CD4-positive, CD25-positive, alpha-beta regulatory T cell (primary cell): ENCODE results near the gene MEI1. TPM values are rescaled to one million over a fixed set of nuclear protein-coding genes. Genes with fewer than 3 reads are reported as not detected.

Experiments used
- ATAC-seq, 2 donors: fragments of 150-1000 bp; cut with Tn5 transposase; one replicate each; pipeline ENCODE4 v1.10.0; 2021; ENCODE audit warnings: low read depth in 2 of 2, moderate number of reproducible peaks in 2 of 2, moderate library complexity in 1 of 2
- DNase-seq, 3 donors: peaks; one replicate each; pipeline versions ENCODE4 v3.0.0 to v3.0.0-alpha.2; 2012 to 2022; ENCODE audit warnings: mixed read lengths in 1 of 3
- H3K27ac ChIP-seq: one replicate; pipeline ENCODE4 v1.7.0; 2013; ENCODE audit warnings: mild to moderate bottlenecking, low read length; ENCODE audit not compliant: insufficient read depth, poor library complexity, severe bottlenecking
- H3K27me3 ChIP-seq: one replicate; pipeline ENCODE4 v1.7.0; 2013; ENCODE audit warnings: low read length; ENCODE audit not compliant: control insufficient read depth, insufficient read depth
- H3K36me3 ChIP-seq: one replicate; pipeline ENCODE4 v1.7.0; 2013; ENCODE audit warnings: mild to moderate bottlenecking, low read length, moderate library complexity; ENCODE audit not compliant: control insufficient read depth, insufficient read depth
- H3K4me1 ChIP-seq: 2 replicates; pipeline ENCODE4 v1.7.0; 2013; ENCODE audit warnings: mild to moderate bottlenecking, low read length; ENCODE audit not compliant: insufficient read depth, control insufficient read depth, poor library complexity, severe bottlenecking
- H3K4me3 ChIP-seq: one replicate; pipeline ENCODE4 v1.7.0; 2013; ENCODE audit warnings: low read depth, mild to moderate bottlenecking, low read length, moderate library complexity
- H3K9me3 ChIP-seq, 2 experiments: 1 replicate in 1 of 2; 2 replicates in 1 of 2; pipeline ENCODE4 v1.7.0; 2013; ENCODE audit warnings: low read length in 2 of 2, mild to moderate bottlenecking in 1 of 2, moderate library complexity in 1 of 2; ENCODE audit not compliant: control insufficient read depth in 2 of 2
- H3K27ac Mint-ChIP-seq, 3 donors: one replicate each; pipeline ENCODE4 v1.8.0; 2020 to 2022; ENCODE audit warnings: mild to moderate bottlenecking in 3 of 3, mixed read lengths in 3 of 3, moderate library complexity in 2 of 3
- H3K27me3 Mint-ChIP-seq: one replicate; pipeline ENCODE4 v1.8.0; 2022; ENCODE audit warnings: mild to moderate bottlenecking, mixed read lengths
- H3K36me3 Mint-ChIP-seq: one replicate; pipeline ENCODE4 v1.8.0; 2020; ENCODE audit warnings: mixed read lengths
- H3K4me1 Mint-ChIP-seq, 4 donors: one replicate each; pipeline ENCODE4 v1.8.0; 2020 to 2022; ENCODE audit warnings: mixed read lengths in 4 of 4, mild to moderate bottlenecking in 1 of 4
- H3K4me3 Mint-ChIP-seq, 4 donors: one replicate each; pipeline ENCODE4 v1.8.0; 2020 to 2022; ENCODE audit warnings: mild to moderate bottlenecking in 4 of 4, mixed read lengths in 4 of 4, moderate library complexity in 3 of 4
- H3K9me3 Mint-ChIP-seq, 7 donors: one replicate each; pipeline ENCODE4 v1.8.0; 2020 to 2022; ENCODE audit warnings: mixed read lengths in 7 of 7, mild to moderate bottlenecking in 3 of 7, moderate library complexity in 2 of 7
- polyA plus RNA-seq, 4 donors: library from polyadenylated mRNA; unstranded; fragments of 300-500 nt; fragmentation: Illumina TruSeq; gene quantifications; one replicate each; pipeline ENCODE4 v1.2.3, GENCODE V29; 2021
- total RNA-seq: library from RNA; stranded (reverse); gene quantifications from one replicate; pipeline ENCODE4 v1.2.3, GENCODE V29; 2022

Gene MEI1
- total and polyA plus RNA-seq, 5 donors from 2014 or later = 106 to 288 (median 223) TPM

- Histone ChIP-seq H3K9me3 (no peaks in the 10 kb centered on the region), H3K4me3 (no peak overlapping the region), H3K27me3 (no peaks in the 10 kb centered on the region), H3K27ac (no peak overlapping the region), H3K4me1 (no peaks in the 10 kb centered on the region), H3K36me3 (peaks cover 51% of the 10 kb centered on the region)
- Mint-ChIP-seq H3K4me3 (no peak overlapping the region), H3K36me3 (peaks cover 42% of the 10 kb centered on the region), H3K9me3 (no peaks in the 10 kb centered on the region), H3K4me1 (peaks cover 5 to 22% (median 11%) of the 10 kb centered on the region in 4 donors), H3K27me3 (no peaks in the 10 kb centered on the region), H3K27ac (peak overlapping the region in 1 of 3 donors; percentile 53)
- DNase-seq (no peak), ATAC-seq (no peak)
These were observed 94.6 kb downstream of the MEI1 start for GRCh38 chr22:41793871-41794270.

- no peaks in the 10 kb centered on the region for H3K27me3 Mint-ChIP-seq
- no peak for ATAC-seq
- H3K27ac Mint-ChIP-seq = peak overlapping the region in 2 of 3 donors; percentile 99 to 100
- no peaks in the 10 kb centered on the region for H3K9me3 ChIP-seq
- H3K36me3 Mint-ChIP-seq = peaks cover 19% of the 10 kb centered on the region
- DNase-seq = no peak
- no peaks in the 10 kb centered on the region for H3K27me3 ChIP-seq
- H3K4me1 Mint-ChIP-seq = peaks cover 18 to 37% (median 27%) of the 10 kb centered on the region in 4 donors
- H3K4me3 ChIP-seq = no peak overlapping the region
- H3K4me1 ChIP-seq = peaks cover 33% of the 10 kb centered on the region
- peaks cover 23% of the 10 kb centered on the region for H3K36me3 ChIP-seq
- peak overlapping the region; percentile 92 for H3K27ac ChIP-seq
- H3K4me3 Mint-ChIP-seq = peak overlapping the region in 3 of 4 donors; percentile 83 to 99 (median 96)
- no peaks in the 10 kb centered on the region for H3K9me3 Mint-ChIP-seq
These were observed 99.4 kb downstream of the MEI1 start for GRCh38 chr22:41798736-41799135.

- Mint-ChIP-seq H3K36me3 (peaks cover 10% of the 10 kb centered on the region), H3K9me3 (no peaks in the 10 kb centered on the region), H3K27ac (peak overlapping the region; percentile 98 to 100 (median 99)), H3K4me3 (peak overlapping the region; percentile 96 to 99 (median 98)), H3K27me3 (no peaks in the 10 kb centered on the region), H3K4me1 (peaks cover 23 to 46% (median 33%) of the 10 kb centered on the region in 4 donors)
- Histone ChIP-seq H3K27ac (peak overlapping the region; percentile 92), H3K9me3 (no peaks in the 10 kb centered on the region), H3K27me3 (no peaks in the 10 kb centered on the region), H3K36me3 (peaks cover 13% of the 10 kb centered on the region), H3K4me1 (peaks cover 38% of the 10 kb centered on the region), H3K4me3 (peak overlapping the region; percentile 72)
- DNase-seq = peak in 1 of 3 donors; percentile 22
- peak; percentile 1 to 42 for ATAC-seq
These were observed 100.4 kb downstream of the MEI1 start for GRCh38 chr22:41799486-41800347.

GRCh38 chr22:41800348-41801146 lies 101.2 kb downstream of the MEI1 start, which contains the start of gene CCDC134:
TSS of gene CCDC134 (plus strand) at chr22:41800679. CDS start at chr22:41808891, 8,212 bp downstream.
- Mint-ChIP-seq H3K9me3 (no peaks in the 10 kb centered on the region), H3K27ac (peak within 1 kb of the TSS; percentile 98 to 100 (median 99)), H3K27me3 (no peaks in the 10 kb centered on the region), H3K36me3 (peaks cover 3% of the 10 kb centered on the region), H3K4me1 (peaks cover 20 to 48% (median 34%) of the 10 kb centered on the region in 4 donors), H3K4me3 (peak within 1 kb of the TSS; percentile 96 to 99 (median 98))
- Histone ChIP-seq H3K4me1 (peaks cover 38% of the 10 kb centered on the region), H3K27ac (peak within 1 kb of the TSS; percentile 92), H3K9me3 (no peaks in the 10 kb centered on the region), H3K4me3 (peak within 1 kb of the TSS; percentile 94), H3K27me3 (no peaks in the 10 kb centered on the region), H3K36me3 (peaks cover 5% of the 10 kb centered on the region)
- ATAC-seq (peak; percentile 97 to 98), DNase-seq (peak; percentile 86 to 94 (median 92))

- no peak for ATAC-seq
- Histone ChIP-seq H3K9me3 (no peaks in the 10 kb centered on the region), H3K27ac (peak overlapping the region; percentile 92), H3K36me3 (peaks cover 3% of the 10 kb centered on the region), H3K4me3 (peak overlapping the region; percentile 94), H3K4me1 (peaks cover 38% of the 10 kb centered on the region), H3K27me3 (no peaks in the 10 kb centered on the region)
- Mint-ChIP-seq H3K27me3 (no peaks in the 10 kb centered on the region), H3K4me3 (peak overlapping the region; percentile 96 to 99 (median 98)), H3K9me3 (no peaks in the 10 kb centered on the region), H3K36me3 (peaks cover 3% of the 10 kb centered on the region), H3K27ac (peak overlapping the region; percentile 78 to 100 (median 99)), H3K4me1 (peaks cover 20 to 48% (median 35%) of the 10 kb centered on the region in 4 donors)
- DNase-seq = peak in 1 of 3 donors; percentile 22
These were observed 102.0 kb downstream of the MEI1 start for GRCh38 chr22:41801147-41801819.

GRCh38 chr22:41801886-41802285 lies 102.6 kb downstream of the MEI1 start:
- Histone ChIP-seq H3K36me3 (no peaks in the 10 kb centered on the region), H3K9me3 (no peaks in the 10 kb centered on the region), H3K27me3 (no peaks in the 10 kb centered on the region), H3K4me3 (peak overlapping the region; percentile 94), H3K27ac (no peak overlapping the region), H3K4me1 (peaks cover 38% of the 10 kb centered on the region)
- DNase-seq (peak in 1 of 3 donors; percentile 8), ATAC-seq (no peak)
- peak overlapping the region; percentile 96 to 99 (median 98) for H3K4me3 Mint-ChIP-seq
- H3K4me1 Mint-ChIP-seq = peaks cover 20 to 48% (median 36%) of the 10 kb centered on the region in 4 donors
- H3K9me3 Mint-ChIP-seq = no peaks in the 10 kb centered on the region
- peaks cover 3% of the 10 kb centered on the region for H3K36me3 Mint-ChIP-seq
- H3K27ac Mint-ChIP-seq = peak overlapping the region; percentile 45 to 100 (median 99)
- no peaks in the 10 kb centered on the region for H3K27me3 Mint-ChIP-seq

GRCh38 chr22:41805639-41806038 lies 106.3 kb downstream of the MEI1 start:
- H3K36me3 ChIP-seq = peaks cover 17% of the 10 kb centered on the region
- H3K4me1 Mint-ChIP-seq = peaks cover 15 to 37% (median 27%) of the 10 kb centered on the region in 4 donors
- no peaks in the 10 kb centered on the region for H3K9me3 Mint-ChIP-seq
- peak in 1 of 3 donors; percentile 28 for DNase-seq
- H3K27ac ChIP-seq = no peak overlapping the region
- H3K4me3 Mint-ChIP-seq = no peak overlapping the region
- no peaks in the 10 kb centered on the region for H3K9me3 ChIP-seq
- H3K27me3 Mint-ChIP-seq = no peaks in the 10 kb centered on the region
- no peaks in the 10 kb centered on the region for H3K27me3 ChIP-seq
- H3K36me3 Mint-ChIP-seq = peaks cover 13% of the 10 kb centered on the region
- no peak for ATAC-seq
- peaks cover 29% of the 10 kb centered on the region for H3K4me1 ChIP-seq
- peak overlapping the region in 1 of 3 donors; percentile 60 for H3K27ac Mint-ChIP-seq
- no peak overlapping the region for H3K4me3 ChIP-seq
